Activated T-cell treated with anti-CD3 and anti-CD28 coated beads, Interleukin-2, amount 50 U/mL, for 24 hours (primary cell): ENCODE measurements around the gene IMP3.

Source experiments
- DNase-seq: peaks from one replicate; pipeline ENCODE4 v3.0.0-alpha.2; 2020
- H3K27ac Mint-ChIP-seq: 2 replicates; pipeline ENCODE4 v1.8.0; 2020; ENCODE audit warnings: mild to moderate bottlenecking, mixed read lengths
- H3K27me3 Mint-ChIP-seq: 2 replicates; pipeline ENCODE4 v1.8.0; 2020; ENCODE audit warnings: mixed read lengths
- H3K36me3 Mint-ChIP-seq: 2 replicates; pipeline ENCODE4 v1.8.0; 2020; ENCODE audit warnings: low read depth, mixed read lengths
- H3K4me1 Mint-ChIP-seq: 2 replicates; pipeline ENCODE4 v1.8.0; 2020; ENCODE audit warnings: low read depth, mixed read lengths
- H3K4me3 Mint-ChIP-seq: 2 replicates; pipeline ENCODE4 v1.8.0; 2020; ENCODE audit warnings: mild to moderate bottlenecking, moderate library complexity, mixed read lengths
- H3K9me3 Mint-ChIP-seq: 2 replicates; pipeline ENCODE4 v1.8.0; 2020; ENCODE audit warnings: mixed read lengths

IMP3 gene

GRCh38 chr15:75676688-75677464, 36.9 kb upstream of the IMP3 start:
- H3K27ac Mint-ChIP-seq, result no peak overlapping the region
- no peaks in the 10 kb centered on the region for H3K27me3 Mint-ChIP-seq
- no peaks in the 10 kb centered on the region for H3K4me1 Mint-ChIP-seq

GRCh38 chr15:75675579-75676404, 35.8 kb upstream of the IMP3 start:
- no peak overlapping the region for H3K4me3 Mint-ChIP-seq
- no peaks in the 10 kb centered on the region for H3K27me3 Mint-ChIP-seq
- no peak for DNase-seq
- no peaks in the 10 kb centered on the region for H3K36me3 Mint-ChIP-seq
- no peak overlapping the region for H3K27ac Mint-ChIP-seq
- no peaks in the 10 kb centered on the region for H3K9me3 Mint-ChIP-seq
- H3K4me1 Mint-ChIP-seq, result no peaks in the 10 kb centered on the region

More at GRCh38 chr15:75676688-75677464, 36.9 kb upstream of the IMP3 start:
- no peaks in the 10 kb centered on the region for H3K36me3 Mint-ChIP-seq
- no peaks in the 10 kb centered on the region for H3K9me3 Mint-ChIP-seq
- no peak for DNase-seq
- no peak overlapping the region for H3K4me3 Mint-ChIP-seq

- Mint-ChIP-seq H3K36me3 (no peaks in the 10 kb centered on the region), H3K4me3 (no peak overlapping the region), H3K4me1 (no peaks in the 10 kb centered on the region), H3K9me3 (no peaks in the 10 kb centered on the region), H3K27ac (no peak overlapping the region), H3K27me3 (no peaks in the 10 kb centered on the region)
- DNase-seq, result no peak
Measured at GRCh38 chr15:75674366-75674765, 34.3 kb upstream of the IMP3 start.

- DNase-seq, result no peak
- Mint-ChIP-seq H3K9me3 (no peaks in the 10 kb centered on the region), H3K27me3 (no peaks in the 10 kb centered on the region), H3K4me1 (no peaks in the 10 kb centered on the region), H3K36me3 (no peaks in the 10 kb centered on the region), H3K4me3 (no peak overlapping the region), H3K27ac (no peak overlapping the region)
Measured at GRCh38 chr15:75673426-75674235, 33.6 kb upstream of the IMP3 start.

- Mint-ChIP-seq H3K4me3 (no peak overlapping the region), H3K9me3 (no peaks in the 10 kb centered on the region), H3K4me1 (no peaks in the 10 kb centered on the region), H3K27ac (peak overlapping the region; percentile 31), H3K27me3 (no peaks in the 10 kb centered on the region), H3K36me3 (no peaks in the 10 kb centered on the region)
- DNase-seq, result no peak
Measured at GRCh38 chr15:75672646-75673425, 32.8 kb upstream of the IMP3 start.

- Mint-ChIP-seq H3K9me3 (no peaks in the 10 kb centered on the region), H3K4me3 (no peak overlapping the region), H3K4me1 (no peaks in the 10 kb centered on the region), H3K36me3 (no peaks in the 10 kb centered on the region), H3K27ac (no peak overlapping the region), H3K27me3 (no peaks in the 10 kb centered on the region)
- DNase-seq, result no peak
Measured at GRCh38 chr15:75671730-75672602, 31.9 kb upstream of the IMP3 start.

GRCh38 chr15:75669879-75670212, 29.8 kb upstream of the IMP3 start:
- H3K27me3 Mint-ChIP-seq, result no peaks in the 10 kb centered on the region
- H3K9me3 Mint-ChIP-seq, result no peaks in the 10 kb centered on the region
- H3K27ac Mint-ChIP-seq, result no peak overlapping the region
- no peak for DNase-seq
- no peaks in the 10 kb centered on the region for H3K4me1 Mint-ChIP-seq
- H3K36me3 Mint-ChIP-seq, result no peaks in the 10 kb centered on the region
- H3K4me3 Mint-ChIP-seq, result no peak overlapping the region

- no peaks in the 10 kb centered on the region for H3K9me3 Mint-ChIP-seq
- H3K36me3 Mint-ChIP-seq, result no peaks in the 10 kb centered on the region
- no peaks in the 10 kb centered on the region for H3K4me1 Mint-ChIP-seq
- no peak for DNase-seq
- no peak overlapping the region for H3K27ac Mint-ChIP-seq
- H3K27me3 Mint-ChIP-seq, result no peaks in the 10 kb centered on the region
- no peak overlapping the region for H3K4me3 Mint-ChIP-seq
Measured at GRCh38 chr15:75669191-75669878, 29.3 kb upstream of the IMP3 start.

GRCh38 chr15:75666823-75667501, 26.9 kb upstream of the IMP3 start:
- no peak overlapping the region for H3K4me3 Mint-ChIP-seq
- no peaks in the 10 kb centered on the region for H3K4me1 Mint-ChIP-seq
- H3K27ac Mint-ChIP-seq, result no peak overlapping the region
- H3K36me3 Mint-ChIP-seq, result no peaks in the 10 kb centered on the region
- DNase-seq, result no peak
- H3K27me3 Mint-ChIP-seq, result no peaks in the 10 kb centered on the region
- H3K9me3 Mint-ChIP-seq, result no peaks in the 10 kb centered on the region

GRCh38 chr15:75663931-75664421, 24.0 kb upstream of the IMP3 start:
- DNase-seq, result no peak
- Mint-ChIP-seq H3K27ac (no peak overlapping the region), H3K4me1 (no peaks in the 10 kb centered on the region), H3K36me3 (no peaks in the 10 kb centered on the region), H3K27me3 (no peaks in the 10 kb centered on the region), H3K9me3 (no peaks in the 10 kb centered on the region), H3K4me3 (no peak overlapping the region)

GRCh38 chr15:75662823-75663519, 22.9 kb upstream of the IMP3 start:
- Mint-ChIP-seq H3K36me3 (no peaks in the 10 kb centered on the region), H3K4me1 (no peaks in the 10 kb centered on the region), H3K4me3 (no peak overlapping the region), H3K27me3 (no peaks in the 10 kb centered on the region), H3K27ac (no peak overlapping the region), H3K9me3 (no peaks in the 10 kb centered on the region)
- DNase-seq, result no peak

GRCh38 chr15:75661756-75662140, 21.7 kb upstream of the IMP3 start:
- H3K4me3 Mint-ChIP-seq, result no peak overlapping the region
- no peaks in the 10 kb centered on the region for H3K4me1 Mint-ChIP-seq
- no peak overlapping the region for H3K27ac Mint-ChIP-seq
- no peaks in the 10 kb centered on the region for H3K27me3 Mint-ChIP-seq
- DNase-seq, result no peak
- no peaks in the 10 kb centered on the region for H3K9me3 Mint-ChIP-seq
- H3K36me3 Mint-ChIP-seq, result no peaks in the 10 kb centered on the region
